ENCODE measurements around the gene CPEB4. TPM values are rescaled to one million over a fixed set of nuclear protein-coding genes. Genes with fewer than 3 reads are reported as not detected.
A peak's percentile ranks its signal among the peaks of the same experiment; 100 is the strongest.

Gene CPEB4
- total RNA-seq (2014; rRNA removed; shearing (Covaris generic); ENCODE audit: low replicate concordance): 1.4 and 3.5 TPM in 2 replicates

- no peaks in the 10 kb centered on the region for H3K9me3 ChIP-seq (ENCODE audit: low read length)
- no peaks in the 10 kb centered on the region for H3K79me2 ChIP-seq (ENCODE audit: low read length)
- no peaks in the 10 kb centered on the region for H3K27me3 ChIP-seq (ENCODE audit: low read length)
- no peaks in the 10 kb centered on the region for H3K36me3 ChIP-seq (ENCODE audit: insufficient read depth, low read length)
- DNase-seq: peak; percentile 99
- H3K27ac ChIP-seq (ENCODE audit: low read length): peak within 1 kb of the TSS; percentile 57
- peak within 1 kb of the TSS; percentile 77 for H3K9ac ChIP-seq (ENCODE audit: low read length)
- H3K4me1 ChIP-seq (ENCODE audit: low read length): peaks cover 33% of the 10 kb centered on the region
- H3K4me2 ChIP-seq (ENCODE audit: low read depth, low read length, poor library complexity, severe bottlenecking): peak within 1 kb of the TSS; percentile 96
- peak within 1 kb of the TSS; percentile 77 for H3K4me3 ChIP-seq (ENCODE audit: low read length)
- peak within 1 kb of the TSS; percentile 98 for H2AFZ ChIP-seq (ENCODE audit: low read length)
- no peaks in the 10 kb centered on the region for H3K9me2 ChIP-seq (replicated peaks; ENCODE audit: insufficient read depth, low read length)
- H4K20me1 ChIP-seq (ENCODE audit: insufficient read depth, low read depth, low read length): no peaks in the 10 kb centered on the region
Measured at GRCh38 chr5:173887610-173888472, at the start of gene CPEB4. TSS of gene CPEB4 (plus strand) at chr5:173888349. CDS start at chr5:173889734, 1,385 bp downstream.

DNA sequence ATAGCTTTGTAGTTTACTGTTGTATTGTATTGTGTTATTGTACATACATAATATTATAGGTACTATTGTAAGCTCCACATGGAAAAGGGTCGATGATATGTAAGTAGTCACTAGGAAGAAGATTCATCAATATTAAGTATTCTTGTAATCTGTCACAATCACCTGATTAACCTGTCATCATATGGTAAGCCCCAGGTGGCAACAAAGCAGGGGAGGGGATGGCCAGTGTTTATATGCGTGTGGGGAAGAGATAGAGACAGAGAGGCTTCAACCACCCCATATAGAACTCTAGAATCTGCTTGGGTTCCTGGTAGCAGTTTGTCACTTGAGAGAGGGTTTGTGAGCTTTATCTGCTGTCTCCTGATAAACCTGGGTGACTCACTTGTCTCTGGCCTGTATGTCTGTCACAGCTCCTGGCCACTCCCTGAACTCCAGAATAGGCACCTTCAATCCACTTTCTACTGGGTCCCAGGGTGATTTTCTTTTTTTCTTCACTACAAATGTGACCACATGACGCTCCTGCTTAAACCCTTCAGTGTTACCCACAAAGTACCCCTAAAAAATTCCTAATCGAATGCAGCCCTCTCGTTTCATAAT is 48.9 kb upstream of the CPEB4 start:
- Histone ChIP-seq H3K4me3 (ENCODE audit: low read length) (no peak overlapping the region), H3K79me2 (ENCODE audit: low read length) (no peaks in the 10 kb centered on the region), H3K9me2 (replicated peaks; ENCODE audit: insufficient read depth, low read length) (no peaks in the 10 kb centered on the region), H3K9me3 (ENCODE audit: low read length) (no peaks in the 10 kb centered on the region), H3K36me3 (ENCODE audit: insufficient read depth, low read length) (no peaks in the 10 kb centered on the region), H3K27ac (ENCODE audit: low read length) (no peak overlapping the region), H4K20me1 (ENCODE audit: insufficient read depth, low read depth, low read length) (no peaks in the 10 kb centered on the region), H3K4me2 (ENCODE audit: low read depth, low read length, poor library complexity, severe bottlenecking) (no peak overlapping the region), H3K4me1 (ENCODE audit: low read length) (0 out of 2 replicates have a peak, but pooled peaks cover 4% of the 10 kb centered on the region), H3K27me3 (ENCODE audit: low read length) (no peaks in the 10 kb centered on the region), H2AFZ (ENCODE audit: low read length) (no peak overlapping the region), H3K9ac (ENCODE audit: low read length) (no peak overlapping the region)
- DNase-seq: no peak

GRCh38 chr5:173840111-173840983 is 47.8 kb upstream of the CPEB4 start:
- H3K9me3 ChIP-seq (ENCODE audit: low read length): no peaks in the 10 kb centered on the region
- DNase-seq: no peak
- no peak overlapping the region for H3K4me2 ChIP-seq (ENCODE audit: low read depth, low read length, poor library complexity, severe bottlenecking)
- no peaks in the 10 kb centered on the region for H3K36me3 ChIP-seq (ENCODE audit: insufficient read depth, low read length)
- no peak overlapping the region for H3K4me3 ChIP-seq (ENCODE audit: low read length)
- H3K9ac ChIP-seq (ENCODE audit: low read length): no peak overlapping the region
- H3K4me1 ChIP-seq (ENCODE audit: low read length): no peaks in the 10 kb centered on the region
- H4K20me1 ChIP-seq (ENCODE audit: insufficient read depth, low read depth, low read length): no peaks in the 10 kb centered on the region
- H3K79me2 ChIP-seq (ENCODE audit: low read length): no peaks in the 10 kb centered on the region
- no peaks in the 10 kb centered on the region for H3K27me3 ChIP-seq (ENCODE audit: low read length)
- H3K27ac ChIP-seq (ENCODE audit: low read length): no peak overlapping the region
- no peak overlapping the region for H2AFZ ChIP-seq (ENCODE audit: low read length)
- no peaks in the 10 kb centered on the region for H3K9me2 ChIP-seq (replicated peaks; ENCODE audit: insufficient read depth, low read length)

DNA sequence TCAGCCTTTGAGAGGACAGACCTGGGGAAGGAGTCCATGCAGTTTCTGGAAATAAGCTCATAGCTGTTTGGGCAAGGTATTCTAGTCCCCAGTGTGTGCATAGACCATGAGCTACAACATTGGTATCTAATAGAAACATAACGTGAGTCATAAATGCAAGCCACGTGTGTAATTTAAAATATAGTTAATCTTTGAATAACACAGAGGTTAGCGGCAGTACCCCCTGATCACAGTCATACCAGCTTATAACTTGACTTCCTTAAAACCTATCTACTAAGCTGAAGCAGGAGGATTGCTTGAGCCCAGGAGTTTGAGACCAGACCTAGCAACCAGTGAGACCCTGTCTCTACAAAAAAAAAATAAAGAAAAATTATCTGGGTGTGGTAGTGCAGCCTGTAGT is 46.4 kb upstream of the CPEB4 start:
- H3K9me3 ChIP-seq (ENCODE audit: low read length): no peaks in the 10 kb centered on the region
- H3K4me3 ChIP-seq (ENCODE audit: low read length): no peak overlapping the region
- H3K9me2 ChIP-seq (replicated peaks; ENCODE audit: insufficient read depth, low read length): no peaks in the 10 kb centered on the region
- H3K79me2 ChIP-seq (ENCODE audit: low read length): no peaks in the 10 kb centered on the region
- no peak overlapping the region for H3K27ac ChIP-seq (ENCODE audit: low read length)
- H3K4me1 ChIP-seq (ENCODE audit: low read length): no peaks in the 10 kb centered on the region
- no peak overlapping the region for H3K9ac ChIP-seq (ENCODE audit: low read length)
- no peak for DNase-seq
- H3K36me3 ChIP-seq (ENCODE audit: insufficient read depth, low read length): no peaks in the 10 kb centered on the region
- no peak overlapping the region for H3K4me2 ChIP-seq (ENCODE audit: low read depth, low read length, poor library complexity, severe bottlenecking)
- H4K20me1 ChIP-seq (ENCODE audit: insufficient read depth, low read depth, low read length): no peaks in the 10 kb centered on the region
- no peaks in the 10 kb centered on the region for H3K27me3 ChIP-seq (ENCODE audit: low read length)
- H2AFZ ChIP-seq (ENCODE audit: low read length): no peak overlapping the region

DNA sequence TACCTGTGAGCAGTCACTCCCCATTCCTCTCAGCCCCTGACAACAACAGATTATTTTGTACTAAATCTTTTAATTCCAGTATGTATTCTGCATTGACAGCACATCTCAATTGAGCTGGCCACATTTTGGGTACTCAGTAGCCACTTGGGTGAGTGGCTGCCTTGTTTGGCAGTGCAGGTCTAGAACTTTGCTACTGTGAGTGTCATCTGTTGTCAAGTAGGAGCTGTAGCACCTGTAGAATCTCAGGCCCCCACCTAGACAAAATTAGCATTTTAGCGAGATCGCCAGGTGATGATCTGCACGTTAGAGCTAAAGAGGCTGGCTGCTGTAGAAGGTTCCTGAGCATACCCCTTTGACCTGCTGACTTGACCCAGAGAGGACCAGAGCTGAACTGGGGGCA is 44.4 kb upstream of the CPEB4 start:
- Histone ChIP-seq H3K27ac (ENCODE audit: low read length) (no peak overlapping the region), H3K9me3 (ENCODE audit: low read length) (peaks cover under 1% of the 10 kb centered on the region; the same call in 1 of the 2 replicates), H2AFZ (ENCODE audit: low read length) (no peak overlapping the region), H3K4me2 (ENCODE audit: low read depth, low read length, poor library complexity, severe bottlenecking) (no peak overlapping the region), H3K27me3 (ENCODE audit: low read length) (no peaks in the 10 kb centered on the region), H4K20me1 (ENCODE audit: insufficient read depth, low read depth, low read length) (no peaks in the 10 kb centered on the region), H3K9ac (ENCODE audit: low read length) (no peak overlapping the region), H3K9me2 (replicated peaks; ENCODE audit: insufficient read depth, low read length) (no peaks in the 10 kb centered on the region), H3K4me1 (ENCODE audit: low read length) (no peaks in the 10 kb centered on the region), H3K4me3 (ENCODE audit: low read length) (no peak overlapping the region), H3K79me2 (ENCODE audit: low read length) (no peaks in the 10 kb centered on the region), H3K36me3 (ENCODE audit: insufficient read depth, low read length) (no peaks in the 10 kb centered on the region)
- no peak for DNase-seq

DNA sequence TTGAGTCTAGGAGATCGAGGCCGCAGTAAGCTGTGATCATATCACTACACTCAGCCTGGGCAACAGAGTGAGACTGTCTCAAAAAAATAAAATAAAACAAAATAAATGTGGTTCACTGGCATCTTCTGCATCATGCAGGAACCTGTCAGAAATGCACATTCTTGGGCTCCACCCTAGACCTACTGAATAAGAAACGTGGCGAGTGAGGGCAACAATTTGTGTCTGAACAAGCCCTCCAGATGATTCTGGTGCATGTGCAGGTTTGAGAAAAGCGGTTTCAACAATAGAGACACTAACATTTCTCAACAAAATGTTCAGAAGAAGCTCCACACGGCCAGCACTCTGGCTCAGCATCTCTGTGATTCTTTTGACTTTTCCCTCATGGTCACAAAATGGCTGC is 42.8 kb upstream of the CPEB4 start:
- H3K79me2 ChIP-seq (ENCODE audit: low read length): no peaks in the 10 kb centered on the region
- 0 out of 2 replicates have a peak, but pooled peaks cover 4% of the 10 kb centered on the region for H3K27me3 ChIP-seq (ENCODE audit: low read length)
- H4K20me1 ChIP-seq (ENCODE audit: insufficient read depth, low read depth, low read length): no peaks in the 10 kb centered on the region
- no peak for DNase-seq
- no peak overlapping the region for H3K9ac ChIP-seq (ENCODE audit: low read length)
- H3K36me3 ChIP-seq (ENCODE audit: insufficient read depth, low read length): no peaks in the 10 kb centered on the region
- no peak overlapping the region for H3K4me3 ChIP-seq (ENCODE audit: low read length)
- H3K4me1 ChIP-seq (ENCODE audit: low read length): no peaks in the 10 kb centered on the region
- no peak overlapping the region for H3K27ac ChIP-seq (ENCODE audit: low read length)
- H2AFZ ChIP-seq (ENCODE audit: low read length): no peak overlapping the region
- H3K9me3 ChIP-seq (ENCODE audit: low read length): peaks cover 4% of the 10 kb centered on the region; the same call in 1 of the 2 replicates
- no peaks in the 10 kb centered on the region for H3K9me2 ChIP-seq (replicated peaks; ENCODE audit: insufficient read depth, low read length)
- no peak overlapping the region for H3K4me2 ChIP-seq (ENCODE audit: low read depth, low read length, poor library complexity, severe bottlenecking)

- H4K20me1 ChIP-seq (ENCODE audit: insufficient read depth, low read depth, low read length): no peaks in the 10 kb centered on the region
Measured at GRCh38 chr5:173846929-173847501, 41.1 kb upstream of the CPEB4 start.

More at GRCh38 chr5:173846929-173847501, 41.1 kb upstream of the CPEB4 start:
- Histone ChIP-seq H3K9me3 (ENCODE audit: low read length) (peaks cover 4% of the 10 kb centered on the region; the same call in 1 of the 2 replicates), H3K27me3 (ENCODE audit: low read length) (0 out of 2 replicates have a peak, but pooled peaks cover 4% of the 10 kb centered on the region), H3K79me2 (ENCODE audit: low read length) (no peaks in the 10 kb centered on the region), H3K27ac (ENCODE audit: low read length) (no peak overlapping the region), H2AFZ (ENCODE audit: low read length) (no peak overlapping the region), H3K4me1 (ENCODE audit: low read length) (no peaks in the 10 kb centered on the region), H3K9me2 (replicated peaks; ENCODE audit: insufficient read depth, low read length) (no peaks in the 10 kb centered on the region), H3K4me3 (ENCODE audit: low read length) (no peak overlapping the region), H3K4me2 (ENCODE audit: low read depth, low read length, poor library complexity, severe bottlenecking) (no peak overlapping the region), H3K9ac (ENCODE audit: low read length) (no peak overlapping the region), H3K36me3 (ENCODE audit: insufficient read depth, low read length) (no peaks in the 10 kb centered on the region)
- DNase-seq: no peak
